GM23248 (cell line): Measurements from ENCODE around the gene ADAMTS5.

Experiments
- EZH2 ChIP-seq: fragments of 200-600 bp; sonication (generic); IDR thresholded peaks from 2 replicates; pipeline ENCODE4 v1.6.1; 2018; ENCODE audit warnings: antibody characterized with exemption, mild to moderate bottlenecking; ENCODE audit not compliant: insufficient read depth, poor library complexity, severe bottlenecking
- EZH2phosphoT487 ChIP-seq: fragments of 200-600 bp; sonication (generic); IDR thresholded peaks from 2 replicates; pipeline ENCODE4 v1.6.1; 2018; ENCODE audit warnings: antibody characterized with exemption, moderate library complexity, mild to moderate bottlenecking, low read depth; ENCODE audit not compliant: insufficient read depth

DNA sequence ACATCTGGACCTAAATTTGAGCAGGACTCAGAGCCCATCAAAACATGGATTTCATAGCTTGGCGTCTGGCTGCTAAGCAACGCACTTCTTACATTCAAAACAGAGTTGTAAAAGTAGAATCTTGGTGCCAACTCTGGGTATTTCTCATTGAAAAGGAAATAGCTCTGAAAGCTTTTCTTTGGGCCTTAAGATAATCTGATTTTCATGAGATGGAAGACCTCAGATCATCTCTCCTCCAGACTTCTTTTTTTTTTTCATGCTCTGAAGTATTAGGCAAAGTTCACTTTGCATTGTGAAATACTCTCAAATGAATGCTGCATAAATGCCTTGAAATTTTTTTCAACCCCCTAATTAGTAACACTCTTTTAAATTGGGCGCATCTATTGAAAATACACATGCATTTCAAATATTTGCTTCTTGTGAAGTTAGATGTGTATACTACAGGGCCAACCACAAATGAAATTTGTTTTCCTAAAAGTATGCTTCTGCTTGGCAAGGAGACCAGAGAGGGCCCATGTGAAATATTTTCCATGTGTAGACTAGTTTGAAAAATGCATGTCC, 4.2 kb downstream of the ADAMTS5 start:
- TF ChIP-seq EZH2phosphoT487, result no peak
- TF ChIP-seq EZH2, result no peak
